ENCODE results near the gene SPATA32. TPM values are rescaled to one million over a fixed set of nuclear protein-coding genes. Genes with fewer than 3 reads are reported as not detected.
A peak's percentile ranks its signal among the peaks of the same experiment; 100 is the strongest.

SPATA32 gene
- total and polyA plus RNA-seq, 9 donors, result 0.12 TPM; not detected in 8

GRCh38 chr17:45284176-45285140 lies 22.6 kb upstream of the SPATA32 start:
- Histone ChIP-seq H3K4me3 (no peak overlapping the region), H3K27ac (no peak overlapping the region), H3K36me3 (no peaks in the 10 kb centered on the region), H3K4me1 (ENCODE audit: insufficient read depth) (peaks cover 9% of the 10 kb centered on the region), H3K9me3 (no peaks in the 10 kb centered on the region), H3K27me3 (no peaks in the 10 kb centered on the region)
- TF ChIP-seq POLR2A (IDR thresholded peaks at IDR 0.05) (no peak), EP300 (IDR thresholded peaks at IDR 0.05) (no peak), CTCF (IDR thresholded peaks at IDR 0.05) (no peak)
- DNase-seq, result no peak
- WGBS, 3 donors, result 86 to 90% (median 87%) methylated on average over 21 of the region's 21 CpGs
- intact Hi-C loops (cut with DNase I), result no loop called here

- peak overlapping the region in 1 of 2 donors; percentile 4 for H3K27ac ChIP-seq
- intact Hi-C loops (cut with DNase I), result no loop called here
- 85 to 93% (median 86%) methylated on average over 10 of the region's 10 CpGs for WGBS, 3 donors
These were observed 21.8 kb upstream of the SPATA32 start for GRCh38 chr17:45283711-45284110.

GRCh38 chr17:45282683-45283644 lies 21.1 kb upstream of the SPATA32 start:
- DNase-seq, result peak; percentile 53 to 79 (median 77)

More at GRCh38 chr17:45283711-45284110, 21.8 kb upstream of the SPATA32 start:
- peaks cover 10% of the 10 kb centered on the region for H3K4me1 ChIP-seq (ENCODE audit: insufficient read depth)
- H3K4me3 ChIP-seq, result no peak overlapping the region
- TF ChIP-seq POLR2A (IDR thresholded peaks at IDR 0.05) (no peak), CTCF (IDR thresholded peaks at IDR 0.05) (no peak), EP300 (IDR thresholded peaks at IDR 0.05) (no peak)
- no peaks in the 10 kb centered on the region for H3K27me3 ChIP-seq
- no peaks in the 10 kb centered on the region for H3K9me3 ChIP-seq
- no peak for DNase-seq
- no peaks in the 10 kb centered on the region for H3K36me3 ChIP-seq

More at GRCh38 chr17:45282683-45283644, 21.1 kb upstream of the SPATA32 start:
- WGBS, 3 donors, result 32 to 40% (median 37%) methylated on average over 18 to 21 of the region's 21 CpGs
- Histone ChIP-seq H3K27ac (peak overlapping the region in 1 of 2 donors; percentile 4), H3K27me3 (no peaks in the 10 kb centered on the region), H3K4me3 (no peak overlapping the region), H3K4me1 (ENCODE audit: insufficient read depth) (peaks cover 13% of the 10 kb centered on the region), H3K36me3 (no peaks in the 10 kb centered on the region), H3K9me3 (no peaks in the 10 kb centered on the region)
- intact Hi-C loops (cut with DNase I), result no loop called here
- TF ChIP-seq POLR2A (IDR thresholded peaks at IDR 0.05) (no peak), CTCF (IDR thresholded peaks at IDR 0.05) (no peak), EP300 (IDR thresholded peaks at IDR 0.05) (no peak)

All from ovary (tissue), 9 donors.